PC-3 (cell line): ENCODE measurements around the gene GPR107. TPM values are rescaled to one million over a fixed set of nuclear protein-coding genes. Genes with fewer than 3 reads are reported as not detected.

Experiments
- ATAC-seq: fragments of 200-7000 bp; cut with Tn5 transposase; 2 replicates; pipeline ENCODE4 v1.9.1; 2020; ENCODE audit warnings: mild to moderate bottlenecking, moderate library complexity
- BruUV-seq: library from RNA; stranded (reverse); fragments of 400-500 nt; replicated peaks from 2 replicates; lab custom pipeline; 2021; lab: Mats Ljungman, UMichigan
- CTCF ChIA-PET: fragments of 300-600 bp; sonication (Branson Sonifier 250); formaldehyde crosslinking; loops from one replicate; lab custom pipeline; 2022; ENCODE audit warnings: antibody characterized with exemption; lab: Charles Lee
- POLR2A ChIA-PET: fragments of 300-600 bp; sonication (Branson Sonifier 250); formaldehyde crosslinking; loops from one replicate; lab custom pipeline; 2022; ENCODE audit warnings: antibody characterized with exemption; ENCODE audit not compliant: unreplicated experiment; lab: Charles Lee
- DNase-seq: peaks from one replicate; pipeline ENCODE4 v3.0.0-alpha.2; 2015
- H2AFZ ChIP-seq: fragments of 300-600 bp; sonication (generic); 2 replicates; pipeline ENCODE4 v1.6.0; 2016; ENCODE audit warnings: antibody characterized with exemption, low read length
- H3F3A ChIP-seq: fragments of 300-600 bp; sonication (generic); one replicate; pipeline ENCODE4 v1.6.0; 2017; ENCODE audit warnings: antibody characterized with exemption, low read length, control low read depth, mild to moderate bottlenecking; ENCODE audit not compliant: unreplicated experiment
- H3K27ac ChIP-seq: fragments of 300-600 bp; sonication (generic); 2 replicates; pipeline ENCODE4 v1.5.1; 2016; ENCODE audit warnings: mild to moderate bottlenecking, low read length
- H3K27me3 ChIP-seq: fragments of 300-600 bp; sonication (generic); 2 replicates; pipeline ENCODE4 v1.6.1; 2016; ENCODE audit warnings: low read length, mixed read lengths
- H3K36me3 ChIP-seq: fragments of 300-600 bp; sonication (generic); 2 replicates; pipeline ENCODE4 v1.6.1; 2016; ENCODE audit warnings: low read depth, mixed run types, low read length, mixed read lengths
- H3K4me1 ChIP-seq: fragments of 300-600 bp; sonication (generic); 2 replicates; pipeline ENCODE4 v1.5.1; 2016; ENCODE audit warnings: low read length; ENCODE audit not compliant: insufficient read depth
- H3K4me2 ChIP-seq: fragments of 300-600 bp; sonication (generic); 2 replicates; pipeline ENCODE4 v1.6.0; 2016; ENCODE audit warnings: low read length
- H3K4me3 ChIP-seq: fragments of 300-600 bp; sonication (generic); 2 replicates; pipeline ENCODE4 v1.5.1; 2016; ENCODE audit warnings: mild to moderate bottlenecking, low read length, mixed read lengths
- H3K79me2 ChIP-seq: fragments of 300-600 bp; sonication (generic); 2 replicates; pipeline ENCODE4 v1.6.1; 2017; ENCODE audit warnings: low read length, mixed read lengths
- H3K9ac ChIP-seq: fragments of 300-600 bp; sonication (generic); 2 replicates; pipeline ENCODE4 v1.6.0; 2016; ENCODE audit warnings: mild to moderate bottlenecking, low read length
- H3K9me2 ChIP-seq: fragments of 300-600 bp; sonication (generic); replicated peaks from 2 replicates; pipeline ENCODE4 v1.6.1; 2016; ENCODE audit warnings: mixed run types, low read length, mixed read lengths
- H3K9me3 ChIP-seq: fragments of 300-600 bp; sonication (generic); 2 replicates; pipeline ENCODE4 v1.6.1; 2016; ENCODE audit warnings: low read length, mixed read lengths
- H4K20me1 ChIP-seq: fragments of 300-600 bp; sonication (generic); 2 replicates; pipeline ENCODE4 v1.6.1; 2016; ENCODE audit warnings: low read length, mixed read lengths
- CTCF ChIP-seq: fragments of 300-600 bp; sonication (generic); conservative IDR thresholded peaks from 2 replicates; pipeline ENCODE4 v1.5.1; 2017; ENCODE audit warnings: antibody characterized with exemption, low read depth, mild to moderate bottlenecking, low read length
- EZH2 ChIP-seq: fragments of 300-600 bp; sonication (generic); IDR thresholded peaks from one replicate; pipeline ENCODE4 v1.6.1; 2017; ENCODE audit warnings: antibody characterized with exemption, mild to moderate bottlenecking, low read length; ENCODE audit not compliant: unreplicated experiment
- EZH2phosphoT487 ChIP-seq: fragments of 300-600 bp; sonication (generic); IDR thresholded peaks from 2 replicates; pipeline ENCODE4 v1.6.1; 2018; ENCODE audit warnings: mild to moderate bottlenecking, antibody characterized with exemption, low read length, borderline replicate concordance
- intact Hi-C: fragments of 100-400 bp; cut with micrococcal nuclease; formaldehyde crosslinking; loops from 2 replicates; pipeline ENCODE4 v1.9.0; 2023
- total RNA-seq: library from RNA; depleted of rRNA; stranded (reverse); fragments of >200 nt; gene quantifications from 2 replicates; pipeline ENCODE4 v1.2.3, GENCODE V29; 2014

The GPR107 gene
- total RNA-seq, 1 experiment from 2014 or later = 11.4 TPM

- ChIA-PET CTCF (no interaction called here), POLR2A (no interaction called here)
- H3K9me3 ChIP-seq = no peaks in the 10 kb centered on the region
- no peak overlapping the region for H3K4me3 ChIP-seq
- BruUV-seq = no TSS peak
- no peaks in the 10 kb centered on the region for H3F3A ChIP-seq
- H3K4me1 ChIP-seq = no peaks in the 10 kb centered on the region
- H3K27me3 ChIP-seq = no peaks in the 10 kb centered on the region
- H4K20me1 ChIP-seq = no peaks in the 10 kb centered on the region
- H2AFZ ChIP-seq = no peak overlapping the region
- H3K36me3 ChIP-seq = no peaks in the 10 kb centered on the region
- no peaks in the 10 kb centered on the region for H3K79me2 ChIP-seq
- H3K27ac ChIP-seq = no peak overlapping the region
- TF ChIP-seq CTCF (no peak), EZH2 (no peak), EZH2phosphoT487 (no peak)
- ATAC-seq = no peak
- H3K4me2 ChIP-seq = no peak overlapping the region
- intact Hi-C loops = no loop called here
- no peak overlapping the region for H3K9ac ChIP-seq
- no peak for DNase-seq
- no peaks in the 10 kb centered on the region for H3K9me2 ChIP-seq
Measured at GRCh38 chr9:130166399-130166798, 112.7 kb downstream of the GPR107 start.

DNA sequence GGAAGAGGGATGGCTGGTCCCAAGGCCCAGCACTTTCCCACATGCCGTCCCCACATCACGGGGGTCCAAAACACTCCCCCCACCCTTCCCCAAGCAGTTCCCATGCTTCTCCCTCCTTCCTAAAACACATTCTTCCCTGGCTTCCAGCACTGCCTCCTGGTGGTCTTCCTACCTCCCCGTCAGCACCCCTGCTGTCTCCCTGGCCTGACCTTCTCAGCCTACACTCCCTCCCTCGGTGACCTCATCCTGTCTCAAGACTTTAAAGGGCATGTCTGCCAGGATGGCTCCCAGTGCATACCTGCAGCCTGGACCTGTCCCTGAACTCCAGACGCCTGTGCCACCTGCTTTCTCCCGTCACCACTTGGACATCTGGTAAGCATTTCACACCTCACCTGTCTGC, 114.2 kb downstream of the GPR107 start:
- H3K9me3 ChIP-seq = no peaks in the 10 kb centered on the region
- H3K27ac ChIP-seq = no peak overlapping the region
- ATAC-seq (no peak), DNase-seq (no peak)
- no peaks in the 10 kb centered on the region for H4K20me1 ChIP-seq
- H3K27me3 ChIP-seq = no peaks in the 10 kb centered on the region
- H2AFZ ChIP-seq = no peak overlapping the region
- no peaks in the 10 kb centered on the region for H3K36me3 ChIP-seq
- no peaks in the 10 kb centered on the region for H3K4me1 ChIP-seq
- H3K9ac ChIP-seq = no peak overlapping the region
- no peaks in the 10 kb centered on the region for H3F3A ChIP-seq
- POLR2A ChIA-PET = no interaction called here
- intact Hi-C loops = no loop called here
- TF ChIP-seq EZH2 (no peak), EZH2phosphoT487 (no peak), CTCF (no peak)
- no peaks in the 10 kb centered on the region for H3K9me2 ChIP-seq
- CTCF ChIA-PET = no interaction called here
- no peak overlapping the region for H3K4me3 ChIP-seq
- peaks cover 3% of the 10 kb centered on the region; the same call in 1 of the 2 replicates for H3K79me2 ChIP-seq
- no TSS peak for BruUV-seq
- H3K4me2 ChIP-seq = no peak overlapping the region

DNA sequence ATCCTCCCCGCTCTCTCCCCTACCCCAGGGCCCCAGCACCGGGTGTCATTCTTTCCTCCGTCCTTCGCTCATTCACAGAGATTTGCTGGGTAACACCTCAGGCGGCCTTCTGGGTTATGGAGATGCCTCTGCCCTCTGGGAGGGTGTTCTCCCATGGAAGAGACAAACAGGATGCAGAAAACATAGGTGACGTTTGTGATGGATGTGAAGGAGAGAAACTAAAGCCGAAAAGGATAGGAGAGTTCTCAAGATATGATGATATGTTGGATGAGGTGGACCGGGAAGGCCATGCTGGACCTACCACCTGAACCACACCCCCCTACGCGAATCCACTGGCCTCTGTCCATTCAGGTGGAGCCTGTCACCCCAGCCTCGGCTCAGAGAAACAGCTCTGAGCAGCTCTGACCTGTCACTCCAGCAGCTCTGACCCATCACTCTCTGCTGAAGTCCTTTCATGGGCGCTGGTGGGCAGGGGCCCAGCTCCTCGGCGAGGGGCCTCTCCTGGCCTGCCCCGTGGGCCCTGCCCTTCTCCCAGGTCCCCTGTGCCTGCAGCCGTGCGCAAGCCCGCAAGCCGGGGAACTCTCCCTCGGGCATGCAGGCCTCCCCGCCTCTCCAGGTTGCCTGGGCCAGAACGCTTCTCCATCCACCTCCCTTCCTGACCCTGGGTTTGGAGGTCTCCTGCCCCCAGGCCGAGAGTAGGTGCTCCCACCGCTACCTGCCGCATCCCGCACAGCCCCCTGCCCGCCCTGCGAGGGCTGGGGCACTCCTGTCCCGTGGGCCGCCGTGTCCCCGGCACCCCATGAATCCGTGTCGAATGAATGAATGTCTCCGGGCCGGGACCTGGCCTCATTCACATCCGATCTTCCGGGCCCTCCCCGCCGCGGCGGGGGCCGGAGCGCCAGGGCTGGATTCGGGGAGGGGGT, 117.8 kb downstream of the GPR107 start:
- intact Hi-C loops = no loop called here
- no peaks in the 10 kb centered on the region for H3F3A ChIP-seq
- H3K9me2 ChIP-seq = no peaks in the 10 kb centered on the region
- H4K20me1 ChIP-seq = no peaks in the 10 kb centered on the region
- no peaks in the 10 kb centered on the region for H3K36me3 ChIP-seq
- H3K27ac ChIP-seq = no peak overlapping the region
- H3K4me1 ChIP-seq = 0 out of 2 replicates have a peak, but pooled peaks cover 4% of the 10 kb centered on the region
- peak overlapping the region; percentile 64 for H3K4me3 ChIP-seq
- peak overlapping the region; percentile 88 for H2AFZ ChIP-seq
- TF ChIP-seq EZH2 (no peak), EZH2phosphoT487 (no peak), CTCF (no peak)
- no peaks in the 10 kb centered on the region for H3K27me3 ChIP-seq
- 0 out of 2 replicates have a peak overlapping the region, but pooled peaks have one; percentile 43 for H3K9ac ChIP-seq
- ChIA-PET CTCF (no interaction called here), POLR2A (no interaction called here)
- peak; percentile 19 for ATAC-seq
- BruUV-seq = no TSS peak
- DNase-seq = no peak
- H3K4me2 ChIP-seq = peak overlapping the region; percentile 92
- H3K9me3 ChIP-seq = no peaks in the 10 kb centered on the region
- H3K79me2 ChIP-seq = peaks cover 34% of the 10 kb centered on the region
